IMR-90 (cell line): Measurements from ENCODE around the gene CPB1. TPM values are rescaled to one million over a fixed set of nuclear protein-coding genes. Genes with fewer than 3 reads are reported as not detected.

Experiments used
- ATAC-seq: fragments of 200-7000 bp; cut with Tn5 transposase; 2 replicates; pipeline ENCODE4 v1.9.1; 2020; ENCODE audit warnings: low read depth, mild to moderate bottlenecking, moderate library complexity
- BruUV-seq: library from RNA; stranded (reverse); fragments of 400-500 nt; replicated peaks from 2 replicates; lab custom pipeline; 2021; lab: Mats Ljungman, UMichigan
- CTCF ChIA-PET: fragments of 300-600 bp; formaldehyde crosslinking; extraction: SDS; loops from one replicate; lab custom pipeline; 2021; ENCODE audit warnings: antibody characterized with exemption; lab: Yijun Ruan, JAX
- POLR2A ChIA-PET: fragments of 300-600 bp; sonication (Branson Sonifier 250); formaldehyde crosslinking; loops from one replicate; lab custom pipeline; 2022; ENCODE audit warnings: antibody characterized with exemption; ENCODE audit not compliant: unreplicated experiment; lab: Charles Lee
- DNase-seq: peaks from one replicate; pipeline ENCODE4 v3.0.0; 2013
- H2AFZ ChIP-seq: replicated peaks from 2 replicates; pipeline ENCODE3; 2013; ENCODE audit warnings: low read length, mild to moderate bottlenecking; ENCODE audit not compliant: poor library complexity
- H2AK5ac ChIP-seq: 2 replicates; pipeline ENCODE4 v1.6.1; 2013; ENCODE audit warnings: low read depth, low read length, inconsistent platforms
- H2AK9ac ChIP-seq: replicated peaks from 2 replicates; pipeline ENCODE3; 2013; ENCODE audit warnings: mild to moderate bottlenecking, low read depth, low read length, moderate library complexity; ENCODE audit not compliant: poor library complexity
- H2BK120ac ChIP-seq: 2 replicates; pipeline ENCODE4 v1.6.1; 2013; ENCODE audit warnings: low read depth, low read length, inconsistent platforms
- H2BK15ac ChIP-seq: 3 replicates; pipeline ENCODE4 v1.6.1; 2013; ENCODE audit warnings: low read depth, low read length, inconsistent platforms
- H2BK20ac ChIP-seq: 2 replicates; pipeline ENCODE4 v1.6.1; 2013; ENCODE audit warnings: low read depth, mild to moderate bottlenecking, inconsistent platforms, low read length, moderate library complexity
- H2BK5ac ChIP-seq: 2 replicates; pipeline ENCODE4 v1.6.1; 2013; ENCODE audit warnings: mild to moderate bottlenecking, low read depth, low read length, inconsistent platforms; ENCODE audit not compliant: poor library complexity, severe bottlenecking
- H3K14ac ChIP-seq: replicated peaks from 2 replicates; pipeline ENCODE4 v1.6.1; 2013; ENCODE audit warnings: low read depth, low read length, inconsistent platforms
- H3K18ac ChIP-seq: 2 replicates; pipeline ENCODE4 v1.6.1; 2013; ENCODE audit warnings: low read depth, low read length, control low read depth
- H3K23ac ChIP-seq: 2 replicates; pipeline ENCODE4 v1.6.1; 2013; ENCODE audit warnings: low read depth, low read length, inconsistent platforms
- H3K27ac ChIP-seq: 2 replicates; pipeline ENCODE4 v1.5.1; 2013; ENCODE audit warnings: mild to moderate bottlenecking, control low read depth, low read length; ENCODE audit not compliant: insufficient read depth
- H3K27me3 ChIP-seq: 2 replicates; pipeline ENCODE4 v1.6.1; 2013; ENCODE audit warnings: low read length; ENCODE audit not compliant: control insufficient read depth, insufficient read depth
- H3K36me3 ChIP-seq: 2 replicates; pipeline ENCODE4 v1.6.1; 2013; ENCODE audit warnings: low read length, mixed read lengths; ENCODE audit not compliant: control insufficient read depth, insufficient read depth
- H3K4ac ChIP-seq: 2 replicates; pipeline ENCODE4 v1.6.1; 2013; ENCODE audit warnings: low read depth, low read length, inconsistent platforms
- H3K4me1 ChIP-seq: 2 replicates; pipeline ENCODE4 v1.6.1; 2013; ENCODE audit warnings: low read length, mixed read lengths; ENCODE audit not compliant: control insufficient read depth, insufficient read depth
- H3K4me2 ChIP-seq: 2 replicates; pipeline ENCODE4 v1.6.1; 2013; ENCODE audit warnings: low read depth, mild to moderate bottlenecking, control low read depth, low read length, moderate library complexity
- H3K4me3 ChIP-seq: 2 replicates; pipeline ENCODE4 v1.5.1; 2013; ENCODE audit warnings: low read depth, mild to moderate bottlenecking, control low read depth, low read length, moderate library complexity; ENCODE audit not compliant: insufficient read depth
- H3K56ac ChIP-seq: 2 replicates; pipeline ENCODE4 v1.6.1; 2013; ENCODE audit warnings: low read length, inconsistent platforms; ENCODE audit not compliant: insufficient read depth; ENCODE audit errors: extremely low read depth
- H3K79me1 ChIP-seq, 2 experiments: 2 replicates each; pipeline ENCODE4 v1.6.1; 2013; ENCODE audit warnings: low read length in 2 of 2, inconsistent platforms in 1 of 2, low read depth in 1 of 2
- H3K9ac ChIP-seq: 2 replicates; pipeline ENCODE4 v1.6.1; 2013; ENCODE audit warnings: low read depth, low read length, control low read depth
- H3K9me1 ChIP-seq: 2 replicates; pipeline ENCODE4 v1.6.1; 2013; ENCODE audit warnings: low read length, inconsistent platforms; ENCODE audit not compliant: insufficient read depth
- H3K9me3 ChIP-seq: 2 replicates; pipeline ENCODE4 v1.6.1; 2013; ENCODE audit warnings: low read length; ENCODE audit not compliant: control insufficient read depth, insufficient read depth
- H4K20me1 ChIP-seq: 2 replicates; pipeline ENCODE4 v1.6.1; 2013; ENCODE audit warnings: low read length, inconsistent platforms; ENCODE audit not compliant: insufficient read depth
- H4K5ac ChIP-seq: 2 replicates; pipeline ENCODE4 v1.6.1; 2013; ENCODE audit warnings: mild to moderate bottlenecking, low read depth, low read length, control low read depth
- H4K8ac ChIP-seq, 2 experiments: 2 replicates each; pipeline ENCODE4 v1.6.1; 2013; ENCODE audit warnings: low read depth in 2 of 2, low read length in 2 of 2, control low read depth in 1 of 2, inconsistent platforms in 1 of 2
- H4K91ac ChIP-seq: 2 replicates; pipeline ENCODE4 v1.6.1; 2013; ENCODE audit warnings: low read depth, low read length, inconsistent platforms; ENCODE audit not compliant: insufficient read depth
- BHLHE40 ChIP-seq: fragments of 150-350 bp; IDR thresholded peaks from 2 replicates; pipeline ENCODE4 v1.6.1; 2016; ENCODE audit warnings: mild to moderate bottlenecking, low read depth, low read length
- CEBPB ChIP-seq: IDR thresholded peaks from 2 replicates; pipeline ENCODE4 v1.6.1; 2012; ENCODE audit warnings: low read depth, low read length, improper control_type of control experiment
- CHD1 ChIP-seq: IDR thresholded peaks from 2 replicates; pipeline ENCODE4 v1.6.1; 2012; ENCODE audit warnings: low read depth, low read length, improper control_type of control experiment
- ELK1 ChIP-seq: fragments of 150-350 bp; IDR thresholded peaks from 2 replicates; pipeline ENCODE4 v1.6.1; 2016; ENCODE audit warnings: low read depth, mild to moderate bottlenecking, low read length, moderate library complexity, borderline replicate concordance
- FOS ChIP-seq: fragments of 150-350 bp; IDR thresholded peaks from 2 replicates; pipeline ENCODE4 v1.6.1; 2016; ENCODE audit warnings: low read depth, low read length
- MAFK ChIP-seq: IDR thresholded peaks from 2 replicates; pipeline ENCODE4 v1.6.1; 2012; ENCODE audit warnings: low read depth, low read length, improper control_type of control experiment
- MAZ ChIP-seq: IDR thresholded peaks from 2 replicates; pipeline ENCODE4 v1.6.1; 2012; ENCODE audit warnings: low read depth, mild to moderate bottlenecking, low read length, improper control_type of control experiment, moderate library complexity, borderline replicate concordance
- MXI1 ChIP-seq: IDR thresholded peaks from 2 replicates; pipeline ENCODE4 v1.6.1; 2012; ENCODE audit warnings: low read depth, mild to moderate bottlenecking, low read length, moderate library complexity, borderline replicate concordance
- NFE2L2 ChIP-seq: fragments of 150-350 bp; IDR thresholded peaks from 2 replicates; pipeline ENCODE4 v1.6.1; 2016; ENCODE audit warnings: low read depth, mild to moderate bottlenecking, low read length
- POLR2A ChIP-seq: IDR thresholded peaks from 2 replicates; pipeline ENCODE4 v1.6.1; 2012; ENCODE audit warnings: mild to moderate bottlenecking, low read depth, low read length
- RAD21 ChIP-seq: IDR thresholded peaks from 2 replicates; pipeline ENCODE4 v1.6.1; 2012; ENCODE audit warnings: low read length, improper control_type of control experiment
- RCOR1 ChIP-seq: IDR thresholded peaks from 2 replicates; pipeline ENCODE4 v1.6.1; 2012; ENCODE audit warnings: mild to moderate bottlenecking, low read length, improper control_type of control experiment; ENCODE audit not compliant: insufficient replicate concordance
- SMC3 ChIP-seq: fragments of 150-350 bp; IDR thresholded peaks from 2 replicates; pipeline ENCODE4 v1.6.1; 2016; ENCODE audit warnings: low read depth, mild to moderate bottlenecking, antibody characterized with exemption, low read length, moderate library complexity
- WGBS, 2 experiments: methylation state at CpG; one replicate each; pipeline versions ENCODE4 v1.1.5 to v1.1.7; 2013; ENCODE audit warnings: missing lambda C conversion rate in 2 of 2; ENCODE audit not compliant: insufficient read length in 1 of 2; ENCODE audit errors: extremely low coverage in 2 of 2; 5-methylcytosine and 5-hydroxymethylcytosine counted together
- dilution Hi-C: fragments of 300-500 bp; cut with HindIII; formaldehyde crosslinking; loops from one replicate; pipeline ENCODE4 v1.14.3; 2018; ENCODE audit warnings: low sequenced_read_pairs; ENCODE audit not compliant: unreplicated experiment
- in situ Hi-C: fragments of 300-500 bp; cut with MboI; formaldehyde crosslinking; loops from 3 replicates; pipeline ENCODE4 v1.14.3; 2019; ENCODE audit warnings: low sequenced_read_pairs, inconsistent platforms, mixed read lengths
- intact Hi-C: fragments of 100-400 bp; cut with micrococcal nuclease; formaldehyde crosslinking; loops from 2 replicates; pipeline ENCODE4 v1.10.0; 2022
- polyA plus RNA-seq, 3 experiments: library from polyadenylated mRNA; depleted of rRNA; stranded (reverse); fragments of >200 nt; gene quantifications; 2 replicates each; pipeline ENCODE4 v1.2.3, GENCODE V29; 2012; ENCODE audit warnings: low replicate concordance in 1 of 3
- total RNA-seq: library from RNA; depleted of rRNA; stranded (reverse); fragments of >200 nt; gene quantifications from 2 replicates; pipeline ENCODE4 v1.2.3, GENCODE V29; 2012
- TF ChIP-seq, protein P1 (sequence below): conservative IDR thresholded peaks from 2 replicates; pipeline ENCODE4 v1.5.1; 2012; ENCODE audit warnings: mild to moderate bottlenecking, low read depth, low read length, improper control_type of control experiment
- TF ChIP-seq, protein P2 (sequence below): fragments of 150-350 bp; IDR thresholded peaks from 2 replicates; pipeline ENCODE4 v1.6.1; 2017; ENCODE audit warnings: mild to moderate bottlenecking, antibody characterized with exemption, low read length, low read depth

Gene CPB1
- total and polyA plus RNA-seq, 2 of the 4 experiments (the other 2 are of a cell fraction), result not detected

DNA sequence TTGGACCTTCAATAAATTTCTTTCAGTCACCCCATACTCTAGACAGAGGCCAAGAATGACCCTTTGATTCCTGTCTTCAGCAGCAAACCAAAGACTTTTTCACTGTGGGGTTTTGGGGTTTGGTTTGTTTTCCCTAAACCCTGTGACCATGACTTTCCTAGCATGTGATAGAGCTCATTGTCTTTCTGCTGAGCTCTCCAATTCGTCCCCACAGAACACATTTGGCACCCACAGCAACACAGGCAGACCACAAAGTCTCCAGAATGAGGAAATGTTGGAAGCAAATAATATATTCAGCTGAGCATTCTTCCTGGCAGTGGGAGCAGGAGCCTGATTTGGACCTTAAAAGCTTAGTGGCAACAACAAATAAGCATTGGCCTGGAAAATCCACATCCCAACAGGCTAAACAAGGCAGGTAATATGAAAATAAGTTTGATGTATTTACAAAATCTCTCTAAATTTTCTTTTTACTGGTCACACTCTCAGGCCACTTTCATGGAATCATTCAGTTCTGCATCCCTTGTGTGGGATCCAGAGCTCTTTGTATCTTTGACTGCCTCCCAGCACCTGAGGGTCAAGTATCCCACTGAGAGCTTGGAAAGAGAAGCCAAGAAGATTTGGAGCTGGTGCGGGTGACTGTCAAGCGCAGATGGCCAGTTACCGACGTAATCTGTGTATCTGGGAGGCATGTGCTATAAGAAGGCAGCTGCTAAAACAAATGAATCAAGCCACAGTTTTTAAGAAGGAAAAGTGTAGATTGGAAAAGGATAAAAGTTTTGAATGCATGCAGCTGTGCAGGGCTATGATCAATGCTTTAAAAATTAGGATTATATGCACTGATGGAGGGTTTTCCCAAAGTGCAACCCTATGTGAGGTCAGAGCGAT, 36.5 kb upstream of the CPB1 start:
- intact Hi-C loops, result no loop called here
- DNase-seq (no peak), ATAC-seq (no peak)
- H3K9me1 ChIP-seq, result no peaks in the 10 kb centered on the region
- no peak overlapping the region for H2BK120ac ChIP-seq
- no peak overlapping the region for H2AFZ ChIP-seq
- H3K23ac ChIP-seq, result no peak overlapping the region
- no peak overlapping the region for H2BK20ac ChIP-seq
- no peaks in the 10 kb centered on the region for H3K79me1 ChIP-seq
- H4K91ac ChIP-seq, result no peak overlapping the region
- ChIA-PET CTCF (no interaction called here), POLR2A (no interaction called here)
- H3K18ac ChIP-seq, result no peak overlapping the region
- H4K5ac ChIP-seq, result no peak overlapping the region
- dilution Hi-C loops, result no loop called here
- H2AK9ac ChIP-seq, result no peak overlapping the region
- H2BK15ac ChIP-seq, result no peak overlapping the region
- no peak overlapping the region for H3K4me2 ChIP-seq
- H3K14ac ChIP-seq, result no peak overlapping the region
- H3K4me1 ChIP-seq, result no peaks in the 10 kb centered on the region
- no peak overlapping the region for H3K4ac ChIP-seq
- H3K4me3 ChIP-seq, result no peak overlapping the region
- in situ Hi-C loops, result no loop called here
- no peak overlapping the region for H3K27ac ChIP-seq
- H4K8ac ChIP-seq, result no peak overlapping the region
- no peak overlapping the region for H2AK5ac ChIP-seq
- no TSS peak for BruUV-seq
- H3K9ac ChIP-seq, result no peak overlapping the region
- no peaks in the 10 kb centered on the region for H3K36me3 ChIP-seq
- no peaks in the 10 kb centered on the region for H3K9me3 ChIP-seq
- 64% methylated on average over 5 of the region's 6 CpGs; no CpG with 5 or more reads in 1 of the 2 experiments for WGBS, 2 experiments
- peaks cover 3% of the 10 kb centered on the region; the same call in 1 of the 2 replicates for H3K27me3 ChIP-seq
- H4K20me1 ChIP-seq, result no peaks in the 10 kb centered on the region
- H3K56ac ChIP-seq, result no peak overlapping the region
- H2BK5ac ChIP-seq, result no peak overlapping the region
- TF ChIP-seq FOS (no peak), RAD21 (no peak), NFE2L2 (no peak), SMC3 (no peak), ELK1 (no peak), RCOR1 (no peak), CHD1 (no peak), BHLHE40 (no peak), MAFK (no peak), MAZ (no peak), MXI1 (no peak), CEBPB (no peak), POLR2A (no peak)
- TF ChIP-seq, protein P1, sequence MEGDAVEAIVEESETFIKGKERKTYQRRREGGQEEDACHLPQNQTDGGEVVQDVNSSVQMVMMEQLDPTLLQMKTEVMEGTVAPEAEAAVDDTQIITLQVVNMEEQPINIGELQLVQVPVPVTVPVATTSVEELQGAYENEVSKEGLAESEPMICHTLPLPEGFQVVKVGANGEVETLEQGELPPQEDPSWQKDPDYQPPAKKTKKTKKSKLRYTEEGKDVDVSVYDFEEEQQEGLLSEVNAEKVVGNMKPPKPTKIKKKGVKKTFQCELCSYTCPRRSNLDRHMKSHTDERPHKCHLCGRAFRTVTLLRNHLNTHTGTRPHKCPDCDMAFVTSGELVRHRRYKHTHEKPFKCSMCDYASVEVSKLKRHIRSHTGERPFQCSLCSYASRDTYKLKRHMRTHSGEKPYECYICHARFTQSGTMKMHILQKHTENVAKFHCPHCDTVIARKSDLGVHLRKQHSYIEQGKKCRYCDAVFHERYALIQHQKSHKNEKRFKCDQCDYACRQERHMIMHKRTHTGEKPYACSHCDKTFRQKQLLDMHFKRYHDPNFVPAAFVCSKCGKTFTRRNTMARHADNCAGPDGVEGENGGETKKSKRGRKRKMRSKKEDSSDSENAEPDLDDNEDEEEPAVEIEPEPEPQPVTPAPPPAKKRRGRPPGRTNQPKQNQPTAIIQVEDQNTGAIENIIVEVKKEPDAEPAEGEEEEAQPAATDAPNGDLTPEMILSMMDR, result no peak
- TF ChIP-seq, protein P2, sequence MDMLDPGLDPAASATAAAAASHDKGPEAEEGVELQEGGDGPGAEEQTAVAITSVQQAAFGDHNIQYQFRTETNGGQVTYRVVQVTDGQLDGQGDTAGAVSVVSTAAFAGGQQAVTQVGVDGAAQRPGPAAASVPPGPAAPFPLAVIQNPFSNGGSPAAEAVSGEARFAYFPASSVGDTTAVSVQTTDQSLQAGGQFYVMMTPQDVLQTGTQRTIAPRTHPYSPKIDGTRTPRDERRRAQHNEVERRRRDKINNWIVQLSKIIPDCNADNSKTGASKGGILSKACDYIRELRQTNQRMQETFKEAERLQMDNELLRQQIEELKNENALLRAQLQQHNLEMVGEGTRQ, result no peak
